ENCODE measurements around the gene CREG2. TPM values are rescaled to one million over a fixed set of nuclear protein-coding genes. Genes with fewer than 3 reads are reported as not detected.
"Not testable (repeated sequence)": the region's sequence is repeated elsewhere in the genome, so short reads cannot be mapped to it uniquely, and the experiment has no call there.

The CREG2 gene
- total RNA-seq, 1 experiment from 2014 or later: not detected

- H3K9me3 ChIP-seq (replicated peaks): no peaks in the 10 kb centered on the region
- no peaks in the 10 kb centered on the region for H3K36me3 ChIP-seq
- H3K27ac ChIP-seq: no peak overlapping the region
- H3K27me3 ChIP-seq (replicated peaks): no peaks in the 10 kb centered on the region
- no peak overlapping the region for H3K4me3 ChIP-seq
- peaks cover 9% of the 10 kb centered on the region for H3K4me1 ChIP-seq (replicated peaks)
- DNase-seq (ENCODE audit: low read depth in 1 of 2, low spot score in 2 of 2): no peak
Observed at GRCh38 chr2:101340141-101340551, 47.2 kb downstream of the CREG2 start.

- Histone ChIP-seq H3K27me3 (replicated peaks) (no peaks in the 10 kb centered on the region), H3K4me3 (no peak overlapping the region), H3K36me3 (no peaks in the 10 kb centered on the region), H3K4me1 (replicated peaks) (peaks cover 9% of the 10 kb centered on the region), H3K27ac (no peak overlapping the region), H3K9me3 (replicated peaks) (no peaks in the 10 kb centered on the region)
- no peak for DNase-seq (ENCODE audit: low read depth in 1 of 2, low spot score in 2 of 2)
Observed at GRCh38 chr2:101339266-101339880, 47.9 kb downstream of the CREG2 start.

- Histone ChIP-seq H3K36me3 (no peaks in the 10 kb centered on the region), H3K4me1 (replicated peaks) (peaks cover 9% of the 10 kb centered on the region), H3K27me3 (replicated peaks) (no peaks in the 10 kb centered on the region), H3K27ac (no peak overlapping the region), H3K4me3 (no peak overlapping the region), H3K9me3 (replicated peaks) (no peaks in the 10 kb centered on the region)
- no peak for DNase-seq (ENCODE audit: low read depth in 1 of 2, low spot score in 2 of 2)
Observed at GRCh38 chr2:101337877-101338276, 49.4 kb downstream of the CREG2 start.

GRCh38 chr2:101332885-101333766 is 54.2 kb downstream of the CREG2 start:
- no peak overlapping the region for H3K4me3 ChIP-seq
- H3K4me1 ChIP-seq (replicated peaks): peaks cover 12% of the 10 kb centered on the region
- H3K9me3 ChIP-seq (replicated peaks): no peaks in the 10 kb centered on the region
- no peak for DNase-seq (ENCODE audit: low read depth in 1 of 2, low spot score in 2 of 2)
- H3K36me3 ChIP-seq: no peaks in the 10 kb centered on the region
- H3K27ac ChIP-seq: no peak overlapping the region
- no peaks in the 10 kb centered on the region for H3K27me3 ChIP-seq (replicated peaks)

GRCh38 chr2:101331202-101331601 is 56.1 kb downstream of the CREG2 start:
- DNase-seq (ENCODE audit: low read depth in 1 of 2, low spot score in 2 of 2): no peak
- Histone ChIP-seq H3K4me3 (no peak overlapping the region), H3K27me3 (replicated peaks) (no peaks in the 10 kb centered on the region), H3K4me1 (replicated peaks) (peaks cover 10% of the 10 kb centered on the region), H3K36me3 (no peaks in the 10 kb centered on the region), H3K9me3 (replicated peaks) (no peaks in the 10 kb centered on the region), H3K27ac (no peak overlapping the region)

GRCh38 chr2:101330253-101330933 is 56.9 kb downstream of the CREG2 start:
- Histone ChIP-seq H3K27me3 (replicated peaks) (no peaks in the 10 kb centered on the region), H3K36me3 (no peaks in the 10 kb centered on the region), H3K4me1 (replicated peaks) (peaks cover 10% of the 10 kb centered on the region), H3K4me3 (no peak overlapping the region), H3K27ac (no peak overlapping the region), H3K9me3 (replicated peaks) (peaks cover 5% of the 10 kb centered on the region; the same call in 1 of the 2 replicates)
- no peak for DNase-seq (ENCODE audit: low read depth in 1 of 2, low spot score in 2 of 2)

- Histone ChIP-seq H3K4me1 (replicated peaks) (peaks cover 10% of the 10 kb centered on the region), H3K9me3 (replicated peaks) (peaks cover 5% of the 10 kb centered on the region; the same call in 1 of the 2 replicates), H3K4me3 (no peak overlapping the region), H3K27ac (no peak overlapping the region), H3K27me3 (replicated peaks) (no peaks in the 10 kb centered on the region), H3K36me3 (no peaks in the 10 kb centered on the region)
- no peak for DNase-seq (ENCODE audit: low read depth in 1 of 2, low spot score in 2 of 2)
Observed at GRCh38 chr2:101329026-101329425, 58.3 kb downstream of the CREG2 start.

- H3K4me3 ChIP-seq: no peak overlapping the region
- H3K9me3 ChIP-seq (replicated peaks): peaks cover 5% of the 10 kb centered on the region; the same call in 1 of the 2 replicates
- no peak overlapping the region for H3K27ac ChIP-seq
- DNase-seq (ENCODE audit: low read depth in 1 of 2, low spot score in 2 of 2): no peak
- H3K36me3 ChIP-seq: no peaks in the 10 kb centered on the region
- no peaks in the 10 kb centered on the region for H3K27me3 ChIP-seq (replicated peaks)
- H3K4me1 ChIP-seq (replicated peaks): peaks cover 10% of the 10 kb centered on the region
Observed at GRCh38 chr2:101328474-101329007, 58.8 kb downstream of the CREG2 start.

- Histone ChIP-seq H3K36me3 (no peaks in the 10 kb centered on the region), H3K9me3 (replicated peaks) (peaks cover 5% of the 10 kb centered on the region; the same call in 1 of the 2 replicates), H3K4me1 (replicated peaks) (peaks cover 10% of the 10 kb centered on the region), H3K27ac (no peak overlapping the region), H3K4me3 (no peak overlapping the region), H3K27me3 (replicated peaks) (no peaks in the 10 kb centered on the region)
- no peak for DNase-seq (ENCODE audit: low read depth in 1 of 2, low spot score in 2 of 2)
Observed at GRCh38 chr2:101327863-101328394, 59.4 kb downstream of the CREG2 start.

GRCh38 chr2:101325425-101325824 is 61.9 kb downstream of the CREG2 start:
- Histone ChIP-seq H3K27ac (no peak overlapping the region), H3K4me1 (replicated peaks) (peaks cover 10% of the 10 kb centered on the region), H3K36me3 (no peaks in the 10 kb centered on the region), H3K4me3 (no peak overlapping the region), H3K9me3 (replicated peaks) (peaks cover 5% of the 10 kb centered on the region; the same call in 1 of the 2 replicates), H3K27me3 (replicated peaks) (no peaks in the 10 kb centered on the region)
- no peak for DNase-seq (ENCODE audit: low read depth in 1 of 2, low spot score in 2 of 2)

GRCh38 chr2:101316568-101316967 is 70.7 kb downstream of the CREG2 start:
- not testable (repeated sequence) for H3K27ac ChIP-seq; H3K4me1 ChIP-seq (replicated peaks); H3K36me3 ChIP-seq; DNase-seq (ENCODE audit: low read depth in 1 of 2, low spot score in 2 of 2); H3K9me3 ChIP-seq (replicated peaks); H3K4me3 ChIP-seq; H3K27me3 ChIP-seq (replicated peaks)

- no peak overlapping the region for H3K4me3 ChIP-seq
- no peaks in the 10 kb centered on the region for H3K9me3 ChIP-seq (replicated peaks)
- peaks cover 21% of the 10 kb centered on the region for H3K4me1 ChIP-seq (replicated peaks)
- H3K36me3 ChIP-seq: peaks cover 7% of the 10 kb centered on the region
- H3K27me3 ChIP-seq (replicated peaks): no peaks in the 10 kb centered on the region
- DNase-seq (ENCODE audit: low read depth in 1 of 2, low spot score in 2 of 2): no peak
- no peak overlapping the region for H3K27ac ChIP-seq
Observed at GRCh38 chr2:101311696-101312017, 75.6 kb downstream of the CREG2 start.

GRCh38 chr2:101310834-101311695 is 76.2 kb downstream of the CREG2 start:
- no peaks in the 10 kb centered on the region for H3K27me3 ChIP-seq (replicated peaks)
- DNase-seq (ENCODE audit: low read depth in 1 of 2, low spot score in 2 of 2): no peak
- H3K36me3 ChIP-seq: peaks cover 13% of the 10 kb centered on the region
- H3K4me1 ChIP-seq (replicated peaks): peaks cover 27% of the 10 kb centered on the region
- no peaks in the 10 kb centered on the region for H3K9me3 ChIP-seq (replicated peaks)
- H3K4me3 ChIP-seq: no peak overlapping the region
- no peak overlapping the region for H3K27ac ChIP-seq

Data from SJSA1 (cell line).